Keratinocyte (primary cell): ENCODE measurements around the gene FBXL13. TPM values are rescaled to one million over a fixed set of nuclear protein-coding genes. Genes with fewer than 3 reads are reported as not detected.

Experiments
- DNase-seq: peaks from one replicate; pipeline ENCODE4 v3.0.0-alpha.2; 2011; ENCODE audit warnings: low read depth, missing footprints, low spot score
- FAIRE-seq: peaks from 2 replicates; lab custom pipeline; 2011; peaks lifted over from hg19 to GRCh38; lab: Jason Lieb, UNC
- H2AFZ ChIP-seq: 2 replicates; pipeline ENCODE4 v1.6.0; 2012; ENCODE audit warnings: low read length, control low read depth, inconsistent platforms; ENCODE audit not compliant: control insufficient read depth
- H3K27ac ChIP-seq: 2 replicates; pipeline ENCODE4 v1.5.1; 2011; ENCODE audit warnings: low read length; ENCODE audit not compliant: control insufficient read depth, insufficient read depth
- H3K27me3 ChIP-seq: 3 replicates; pipeline ENCODE4 v1.6.0; 2011; ENCODE audit warnings: low read length; ENCODE audit not compliant: control insufficient read depth, insufficient read depth; ENCODE audit errors: extremely low read depth
- H3K36me3 ChIP-seq, 2 experiments: 2 replicates in 1 of 2; 3 replicates in 1 of 2; pipeline ENCODE4 v1.5.1; 2011; ENCODE audit warnings: low read length in 2 of 2, mild to moderate bottlenecking in 1 of 2; ENCODE audit not compliant: control insufficient read depth in 2 of 2, insufficient read depth in 2 of 2; ENCODE audit errors: extremely low read depth in 1 of 2
- H3K4me1 ChIP-seq: 3 replicates; pipeline ENCODE4 v1.5.1; 2011; ENCODE audit warnings: low read length; ENCODE audit not compliant: control insufficient read depth, insufficient read depth; ENCODE audit errors: extremely low read depth
- H3K4me2 ChIP-seq: 3 replicates; pipeline ENCODE4 v1.6.0; 2011; ENCODE audit warnings: low read depth, low read length; ENCODE audit not compliant: control insufficient read depth, insufficient read depth; ENCODE audit errors: extremely low read depth
- H3K4me3 ChIP-seq, 3 experiments: fragments of 200-600 bp in 1 of 3; sonication (generic) in 1 of 3; 2 replicates in 2 of 3; 3 replicates in 1 of 3; pipeline ENCODE4 v1.5.1; 2011 to 2016; ENCODE audit warnings: low read length in 3 of 3, mild to moderate bottlenecking in 3 of 3, control low read depth in 2 of 3, inconsistent platforms in 1 of 3, low read depth in 1 of 3, mixed read lengths in 1 of 3, mixed run types in 1 of 3, moderate library complexity in 1 of 3; ENCODE audit not compliant: control insufficient read depth in 2 of 3, insufficient read depth in 2 of 3; ENCODE audit errors: extremely low read depth in 1 of 3
- H3K79me2 ChIP-seq: 2 replicates; pipeline ENCODE4 v1.6.0; 2012; ENCODE audit warnings: low read length; ENCODE audit not compliant: control insufficient read depth, insufficient read depth
- H3K9ac ChIP-seq: 3 replicates; pipeline ENCODE4 v1.6.0; 2011; ENCODE audit warnings: low read length; ENCODE audit not compliant: control insufficient read depth, insufficient read depth; ENCODE audit errors: extremely low read depth
- H3K9me1 ChIP-seq: 3 replicates; pipeline ENCODE4 v1.6.0; 2011; ENCODE audit warnings: low read length; ENCODE audit not compliant: control insufficient read depth, insufficient read depth; ENCODE audit errors: extremely low read depth
- H3K9me3 ChIP-seq: 2 replicates; pipeline ENCODE4 v1.5.1; 2012; ENCODE audit warnings: low read depth, low read length; ENCODE audit not compliant: control insufficient read depth
- H4K20me1 ChIP-seq: 3 replicates; pipeline ENCODE4 v1.6.0; 2011; ENCODE audit warnings: low read length; ENCODE audit not compliant: control insufficient read depth, insufficient read depth; ENCODE audit errors: extremely low read depth
- CTCF ChIP-seq, 3 experiments: IDR thresholded peaks in 1 of 3; conservative IDR thresholded peaks in 1 of 3; optimal IDR thresholded peaks in 1 of 3; 2 replicates in 2 of 3; 3 replicates in 1 of 3; pipeline versions ENCODE3 to v1.5.1; 2011; ENCODE audit warnings: low read length in 3 of 3, mild to moderate bottlenecking in 3 of 3, moderate library complexity in 2 of 3, control low read depth in 1 of 3, inconsistent platforms in 1 of 3; ENCODE audit not compliant: insufficient read depth in 2 of 3; ENCODE audit errors: extremely low read depth in 1 of 3
- EZH2 ChIP-seq: IDR thresholded peaks from one replicate; pipeline ENCODE4 v1.6.1; 2012; ENCODE audit warnings: inconsistent platforms, mild to moderate bottlenecking, low read length, moderate library complexity
- dilution Hi-C: fragments of 300-500 bp; cut with MboI; formaldehyde crosslinking; loops from one replicate; pipeline ENCODE4 v1.7.0; 2020; ENCODE audit warnings: low sequenced_read_pairs; ENCODE audit not compliant: extremely low pct_ligation_motif_present
- polyA plus RNA-seq, 5 experiments: library from polyadenylated mRNA; depleted of rRNA in 3 of 5; stranded (reverse) in 3 of 5; stranded (forward) in 1 of 5; unstranded in 1 of 5; fragments of >200 nt; gene quantifications; 1 replicate in 1 of 5; 2 replicates in 3 of 5; 3 replicates in 1 of 5; pipeline versions ENCODE4 v1.2.1 to v1.2.3, GENCODE V29; 2011 to 2012; ENCODE audit warnings: missing spikeins in 2 of 5, low read depth in 1 of 5, low replicate concordance in 1 of 5

FBXL13 gene
- polyA plus RNA-seq, 1 donor (not counting 4 experiments of a cell fraction or from before 2014, with no cell fraction given), result 0.20 TPM

- TF ChIP-seq CTCF (optimal IDR thresholded peaks at IDR 0.05 in 1 of 3, IDR thresholded peaks at IDR 0.05 in 1 of 3, conservative IDR thresholded peaks at IDR 0.05 in 1 of 3; ENCODE audit: extremely low read depth in 1 of 3, insufficient read depth in 2 of 3, low read length in 3 of 3) (no peak), EZH2 (no peak)
- dilution Hi-C loops, result no loop called here
- no peak for FAIRE-seq
Observed at GRCh38 chr7:103063895-103064294, 10.7 kb downstream of the FBXL13 start.

GRCh38 chr7:103059471-103059870, 15.1 kb downstream of the FBXL13 start:
- DNase-seq (no peak), FAIRE-seq (no peak)
- Histone ChIP-seq H3K4me1 (no peaks in the 10 kb centered on the region), H3K79me2 (no peaks in the 10 kb centered on the region), H3K27ac (no peak overlapping the region), H3K9me1 (no peaks in the 10 kb centered on the region), H3K9ac (no peak overlapping the region), H3K36me3 (no peaks in the 10 kb centered on the region), H2AFZ (no peak overlapping the region), H4K20me1 (no peaks in the 10 kb centered on the region), H3K4me3 (no peak overlapping the region), H3K9me3 (no peaks in the 10 kb centered on the region), H3K4me2 (no peak overlapping the region), H3K27me3 (no peaks in the 10 kb centered on the region)
- dilution Hi-C loops, result no loop called here
- no peak for TF ChIP-seq CTCF (optimal IDR thresholded peaks at IDR 0.05 in 1 of 3, IDR thresholded peaks at IDR 0.05 in 1 of 3, conservative IDR thresholded peaks at IDR 0.05 in 1 of 3; ENCODE audit: extremely low read depth in 1 of 3, insufficient read depth in 2 of 3, low read length in 3 of 3)
- no peak for TF ChIP-seq EZH2

More at GRCh38 chr7:103063895-103064294, 10.7 kb downstream of the FBXL13 start:
- no peaks in the 10 kb centered on the region for H3K4me1 ChIP-seq
- H3K9ac ChIP-seq, result no peak overlapping the region
- no peaks in the 10 kb centered on the region for H3K27me3 ChIP-seq
- no peaks in the 10 kb centered on the region for H3K79me2 ChIP-seq
- H3K9me3 ChIP-seq, result no peaks in the 10 kb centered on the region
- no peaks in the 10 kb centered on the region for H3K36me3 ChIP-seq
- H3K9me1 ChIP-seq, result no peaks in the 10 kb centered on the region
- no peak overlapping the region for H3K4me2 ChIP-seq
- no peaks in the 10 kb centered on the region for H4K20me1 ChIP-seq
- no peak overlapping the region for H3K4me3 ChIP-seq
- H2AFZ ChIP-seq, result no peak overlapping the region
- H3K27ac ChIP-seq, result no peak overlapping the region
- no peak for DNase-seq
